NCI-H2107 treated with DMSO at 0.1 percent for 48 hours (cell line): ENCODE results near the gene ADRA2B.
"Not testable (repeated sequence)": the region's sequence is repeated elsewhere in the genome, so short reads cannot be mapped to it uniquely, and the experiment has no call there.

ENCODE experiments used
- DNase-seq: peaks from one replicate; lab custom pipeline; 2025; ENCODE audit not compliant: unreplicated experiment; lab: John Stamatoyannopoulos, UW

ADRA2B gene

DNA sequence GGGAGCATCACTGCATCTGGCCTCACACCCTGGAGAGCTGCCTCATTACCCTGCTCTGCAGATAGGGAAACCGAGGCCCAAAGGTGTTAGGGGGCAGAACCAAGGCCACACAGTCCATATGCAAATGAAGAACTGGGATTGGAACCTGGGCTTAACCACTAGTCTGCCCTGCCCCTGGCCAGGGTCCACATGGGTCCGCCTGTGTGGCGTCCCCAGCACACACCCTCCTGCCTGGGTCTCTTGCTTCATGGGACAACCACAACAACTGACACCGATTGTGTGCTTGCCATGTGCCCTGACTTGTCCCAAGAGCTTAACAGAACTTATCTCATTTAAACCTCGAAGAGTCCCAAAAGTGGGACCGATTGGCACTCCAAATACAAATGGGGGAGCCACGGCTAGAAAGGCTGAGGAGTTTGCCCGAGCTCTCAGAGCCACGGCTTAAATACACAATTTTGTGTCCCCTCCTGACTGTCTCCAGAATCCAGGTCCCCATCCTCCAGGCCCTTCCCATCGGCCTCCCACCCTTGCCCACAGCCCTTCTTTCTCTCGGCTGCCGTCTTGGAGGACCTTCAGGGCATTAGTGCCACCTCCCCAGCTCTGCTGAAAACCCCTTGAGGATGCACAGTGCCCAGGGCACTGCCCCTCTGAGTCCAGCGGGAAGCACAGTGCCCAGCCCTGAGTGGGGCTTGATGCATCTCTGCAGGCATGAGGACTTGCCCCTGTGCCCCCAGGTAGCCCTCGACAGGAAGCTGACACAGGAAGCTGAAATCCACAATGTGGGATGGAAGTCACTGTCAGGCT, 34.6 kb upstream of the ADRA2B start:
- DNase-seq: no peak

DNA sequence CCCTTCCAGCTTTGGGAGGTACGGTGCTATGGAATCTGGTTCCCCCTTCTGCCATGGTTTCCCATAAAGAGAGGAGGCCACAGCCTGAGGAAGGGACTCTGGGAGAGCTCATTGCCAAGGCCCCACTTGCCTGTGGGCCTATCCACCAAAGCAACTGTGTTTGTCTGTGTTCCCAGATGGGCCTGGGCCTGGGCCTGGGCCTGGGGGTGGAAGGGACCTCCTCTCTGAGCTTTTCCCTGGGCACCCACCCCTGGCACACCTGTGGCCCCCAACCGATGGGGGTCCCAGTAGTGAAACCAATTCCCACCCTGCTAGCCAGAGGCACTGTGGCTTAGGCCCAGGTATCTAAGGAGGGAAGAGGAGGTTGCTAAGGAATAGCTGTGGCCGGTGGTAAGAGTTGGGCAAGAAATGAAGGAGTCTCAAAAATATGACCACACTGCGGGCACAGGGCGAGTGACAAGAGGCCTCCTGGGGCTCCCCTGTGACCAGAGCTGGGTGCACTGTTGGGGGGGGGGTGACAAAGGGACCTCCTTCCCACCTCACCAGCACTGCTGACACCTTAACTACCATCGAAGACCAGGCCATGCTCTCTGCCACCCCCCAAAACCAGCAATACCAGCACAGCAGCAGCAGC, 33.8 kb upstream of the ADRA2B start:
- no peak for DNase-seq

DNA sequence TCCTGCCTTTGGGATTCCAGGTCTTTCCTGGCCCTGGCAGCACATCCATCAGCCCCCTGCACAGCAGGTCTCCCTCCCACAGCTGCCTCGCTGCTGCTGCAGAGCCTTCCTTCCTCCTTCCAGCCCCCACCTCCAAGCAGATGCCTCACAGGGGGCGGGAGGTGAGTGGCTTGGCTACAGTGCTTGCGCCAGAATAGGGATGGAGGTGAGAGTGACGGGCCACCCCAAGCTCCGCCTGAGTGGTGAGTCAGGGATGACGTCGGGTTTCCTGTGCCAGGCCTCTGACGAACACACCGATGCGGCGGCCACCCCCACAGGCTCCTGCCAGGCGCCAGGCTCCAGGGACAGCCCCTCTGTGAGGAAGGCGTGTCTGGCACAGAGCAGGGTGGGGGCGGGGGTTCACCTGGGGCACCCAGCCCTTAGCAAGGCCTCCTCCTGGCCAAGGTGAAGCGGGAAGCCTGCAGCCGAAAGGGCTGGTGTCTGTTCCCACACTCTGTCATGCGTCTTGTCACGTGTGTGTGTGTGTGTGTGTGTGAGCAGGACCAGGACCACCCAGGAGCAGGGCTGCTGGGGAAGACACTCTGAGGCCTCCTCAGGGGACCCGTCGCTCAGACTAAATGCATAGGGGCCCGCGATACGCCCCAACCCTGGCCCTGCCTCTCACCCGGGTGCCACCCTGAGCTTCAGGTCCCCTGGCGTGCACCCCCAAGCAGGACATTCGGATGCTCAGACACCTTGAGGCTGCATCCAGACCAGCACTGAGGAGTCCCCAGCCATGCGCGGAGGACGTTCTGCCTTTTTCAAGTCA, 32.2 kb upstream of the ADRA2B start:
- DNase-seq: peak; percentile 42

DNA sequence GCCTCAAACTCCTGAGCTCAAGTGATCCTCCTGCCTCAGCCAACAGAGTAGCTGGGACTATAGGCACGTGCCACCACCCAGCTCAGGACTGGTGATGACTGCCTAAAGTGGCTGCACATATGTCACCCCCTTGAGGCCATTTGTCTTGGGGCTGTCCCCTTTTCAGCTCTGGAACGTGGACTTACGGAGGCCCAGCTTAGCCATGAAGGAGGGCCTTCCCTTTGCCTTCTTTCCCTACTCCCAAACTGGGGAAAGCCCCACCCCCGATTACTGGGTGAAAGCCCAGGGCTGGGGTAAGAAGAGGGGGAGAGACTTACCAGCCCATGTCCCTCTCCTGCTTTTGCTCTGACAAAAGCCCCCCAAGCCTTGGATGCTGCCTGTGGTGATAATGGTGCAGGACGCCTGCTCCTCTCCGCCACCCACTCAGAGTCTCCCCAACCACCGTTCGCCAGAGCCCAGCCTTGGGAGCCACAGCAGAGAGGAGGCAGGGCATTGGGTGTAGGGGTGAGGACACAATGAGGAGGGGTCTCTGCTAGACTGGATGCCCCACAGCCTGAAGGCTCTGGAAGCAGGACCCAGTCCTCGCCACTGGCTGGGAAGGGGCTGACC, 31.3 kb upstream of the ADRA2B start:
- no peak for DNase-seq

DNA sequence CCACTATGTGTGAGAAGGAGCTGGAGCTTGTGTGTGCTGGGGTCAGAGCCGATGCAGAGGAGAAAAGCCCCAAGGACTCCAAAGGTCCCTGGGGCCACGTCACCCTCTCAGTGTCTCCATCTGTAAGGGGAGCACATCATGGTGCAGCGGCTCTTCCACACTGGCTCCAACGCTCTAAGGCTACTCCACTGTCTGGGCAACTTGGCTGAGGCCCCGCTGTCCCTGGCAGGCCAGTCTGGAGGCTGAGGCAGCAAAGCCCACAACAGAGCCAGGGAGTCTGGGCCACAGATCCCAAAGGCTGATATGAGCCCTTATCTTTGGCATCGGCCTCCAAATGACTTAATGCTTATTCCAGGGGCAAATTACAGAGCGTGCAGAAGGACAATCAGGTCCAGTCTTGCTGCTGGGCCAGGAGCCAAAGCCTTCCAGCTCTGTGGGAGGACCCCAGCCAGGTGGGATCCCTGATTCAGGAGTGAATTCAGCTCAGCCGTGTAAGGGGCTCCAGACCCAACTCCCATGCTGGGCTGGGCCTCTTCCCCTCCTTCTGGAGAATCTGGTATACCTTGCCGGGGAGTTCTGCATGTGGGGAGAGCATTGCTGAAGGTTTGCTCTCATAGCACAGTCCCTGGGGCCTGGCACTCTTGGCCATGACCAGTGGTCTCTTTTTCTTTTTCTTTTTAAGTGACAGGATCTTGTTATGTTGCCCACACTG, 30.7 kb upstream of the ADRA2B start:
- DNase-seq: no peak

DNA sequence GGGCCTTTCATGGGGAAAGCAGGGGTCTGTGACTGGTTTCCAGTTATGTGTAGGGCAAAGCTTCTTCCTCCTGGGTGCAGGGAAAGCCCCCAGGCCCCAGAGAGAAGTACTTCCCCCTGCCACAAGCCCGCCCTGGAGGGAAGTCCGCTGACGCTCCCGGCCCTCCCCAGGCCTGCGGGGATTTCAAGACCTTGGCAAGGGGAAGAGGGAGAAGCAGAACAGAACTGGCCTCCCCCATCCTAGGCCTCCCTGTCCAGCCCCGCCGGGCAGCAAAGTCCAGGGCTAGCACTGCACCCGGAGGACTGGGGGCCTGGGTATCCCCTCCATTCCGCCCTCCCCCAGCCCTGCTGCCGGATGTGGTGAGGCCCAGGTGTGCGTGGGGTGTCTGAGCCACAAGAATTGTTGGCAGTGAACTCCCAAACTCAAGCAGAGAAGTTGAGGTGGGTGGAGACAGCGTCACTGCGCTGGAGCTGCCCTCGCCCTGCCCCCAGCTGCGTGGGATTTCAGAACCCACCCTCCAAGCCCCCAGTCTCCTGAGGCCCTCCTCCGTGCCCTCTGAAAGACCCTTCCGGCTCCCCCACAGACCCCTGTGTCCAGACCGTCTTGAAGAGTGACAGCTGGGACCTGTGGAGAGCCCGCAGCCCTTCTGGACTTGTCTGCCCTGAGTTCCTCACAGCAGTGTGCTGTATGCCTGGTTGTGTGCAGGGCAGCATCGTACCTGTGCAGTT, 29.9 kb upstream of the ADRA2B start:
- DNase-seq: no peak

DNA sequence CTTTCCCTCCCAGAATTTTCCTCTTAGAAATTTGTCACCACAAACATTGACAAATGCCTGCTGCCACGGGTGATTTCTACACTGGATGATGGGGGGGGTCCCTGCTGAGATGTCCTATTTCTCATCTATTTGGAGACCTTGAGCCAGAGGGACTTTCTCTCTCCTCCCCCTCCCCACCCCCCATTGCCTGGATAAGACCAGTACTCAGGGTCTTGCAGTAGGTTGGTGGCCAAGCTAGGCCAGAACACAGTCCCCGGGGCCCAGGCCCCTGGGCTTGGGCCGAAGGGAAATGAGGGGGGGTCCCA, 29.4 kb upstream of the ADRA2B start:
- no peak for DNase-seq

DNA sequence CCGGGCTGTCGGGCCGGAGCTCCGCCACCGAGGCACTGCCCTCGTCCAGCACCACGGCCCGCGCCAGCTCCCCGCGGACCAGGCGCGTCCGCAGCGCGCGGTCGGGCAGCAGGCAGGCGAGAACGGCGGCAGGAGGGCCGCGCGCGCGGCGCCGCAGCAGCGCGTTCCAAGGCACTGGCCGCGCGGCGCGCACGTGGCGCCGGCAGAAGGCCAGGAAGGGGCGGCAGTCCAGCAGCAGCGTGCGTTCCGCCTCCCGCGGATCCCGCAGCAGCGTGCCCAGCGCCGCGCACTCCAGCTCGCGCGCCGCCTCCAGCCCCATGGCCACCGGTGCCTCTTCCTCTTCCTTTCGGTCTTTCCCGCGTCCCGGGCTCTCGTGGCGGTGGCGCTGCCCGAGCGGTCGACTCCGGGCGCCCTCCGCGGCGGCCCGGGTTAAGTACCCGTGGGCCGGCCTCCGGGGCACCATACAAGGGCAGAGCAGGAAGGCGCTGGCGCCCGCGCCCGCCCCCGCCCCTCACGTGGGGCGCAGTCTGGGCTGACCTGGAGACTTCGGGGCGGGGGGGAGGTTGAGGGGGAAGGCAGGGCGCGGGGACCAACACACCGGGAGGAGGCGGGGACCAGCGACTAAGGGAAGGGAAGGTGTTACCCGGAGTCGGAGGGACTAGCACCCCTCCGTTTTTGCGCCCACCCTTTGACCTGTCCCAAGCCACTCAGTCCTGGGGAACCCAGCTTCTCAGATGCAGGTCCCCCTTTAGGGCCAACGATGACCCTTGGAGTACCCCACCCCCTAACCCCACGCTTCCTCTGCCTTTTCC, 28.9 kb upstream of the ADRA2B start, which contains the start of gene DUSP2:
Gene DUSP2, minus strand, starts transcription at position 405 of the 812 bp plus-strand sequence. Its CDS starts 86 bp downstream, at position 319.
- peak; percentile 17 for DNase-seq

DNA sequence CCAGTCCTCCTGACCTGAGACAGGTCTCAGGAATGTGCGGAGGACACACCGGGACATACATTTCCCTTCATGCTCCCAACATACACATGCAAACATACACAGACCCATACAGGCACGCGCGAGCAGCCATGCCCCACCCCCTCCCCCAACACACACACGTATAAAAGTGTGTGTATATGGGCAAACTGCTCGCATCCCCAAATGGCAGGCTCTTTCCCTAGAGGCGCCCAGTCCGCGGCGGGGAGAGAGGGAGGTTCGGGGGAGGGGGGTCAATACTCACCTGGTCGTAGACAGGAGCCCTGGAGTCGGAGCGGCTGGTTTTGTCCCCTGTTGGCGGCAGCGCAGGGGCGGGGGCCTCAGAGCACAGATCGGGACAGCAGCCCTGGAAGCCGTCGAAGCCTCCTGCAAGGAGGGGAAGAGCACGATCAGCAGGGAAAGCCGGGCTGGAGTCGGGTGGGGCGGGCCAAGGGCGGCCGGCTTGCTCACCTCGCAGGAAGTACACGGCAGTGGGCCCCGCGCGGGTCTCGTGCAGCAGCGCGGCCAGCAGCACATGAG, 28.2 kb upstream of the ADRA2B start:
- no peak for DNase-seq

DNA sequence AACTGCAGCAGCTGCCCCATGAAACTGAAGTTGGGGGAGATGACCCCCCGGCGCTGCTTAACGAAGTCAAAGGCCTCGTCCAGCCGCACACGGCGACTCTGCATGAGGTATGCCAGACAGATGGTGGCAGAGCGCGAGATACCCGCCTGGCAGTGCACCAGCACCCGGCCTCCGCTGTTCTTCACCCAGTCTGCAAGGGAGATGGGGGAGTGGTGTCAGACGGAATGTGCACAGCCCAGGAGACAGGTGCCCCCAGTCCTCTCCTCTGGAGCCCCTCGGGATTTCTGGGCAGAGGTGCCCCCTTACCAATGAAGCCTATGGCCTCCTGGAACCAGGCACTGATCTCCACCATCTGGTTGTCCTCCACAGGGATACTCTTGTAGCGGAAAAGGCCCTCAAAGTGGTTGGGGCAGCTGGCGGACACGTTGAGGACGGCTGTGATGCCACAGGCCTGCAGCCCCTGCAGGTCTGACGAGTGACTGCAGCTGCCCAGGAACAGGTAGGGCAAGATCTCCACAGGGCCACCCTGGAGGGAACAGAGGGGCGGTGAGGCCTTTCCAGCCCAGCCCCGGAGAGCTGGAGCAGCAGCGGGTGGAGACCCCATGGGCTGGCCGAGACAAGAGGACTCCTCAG, 27.6 kb upstream of the ADRA2B start:
- DNase-seq: no peak

DNA sequence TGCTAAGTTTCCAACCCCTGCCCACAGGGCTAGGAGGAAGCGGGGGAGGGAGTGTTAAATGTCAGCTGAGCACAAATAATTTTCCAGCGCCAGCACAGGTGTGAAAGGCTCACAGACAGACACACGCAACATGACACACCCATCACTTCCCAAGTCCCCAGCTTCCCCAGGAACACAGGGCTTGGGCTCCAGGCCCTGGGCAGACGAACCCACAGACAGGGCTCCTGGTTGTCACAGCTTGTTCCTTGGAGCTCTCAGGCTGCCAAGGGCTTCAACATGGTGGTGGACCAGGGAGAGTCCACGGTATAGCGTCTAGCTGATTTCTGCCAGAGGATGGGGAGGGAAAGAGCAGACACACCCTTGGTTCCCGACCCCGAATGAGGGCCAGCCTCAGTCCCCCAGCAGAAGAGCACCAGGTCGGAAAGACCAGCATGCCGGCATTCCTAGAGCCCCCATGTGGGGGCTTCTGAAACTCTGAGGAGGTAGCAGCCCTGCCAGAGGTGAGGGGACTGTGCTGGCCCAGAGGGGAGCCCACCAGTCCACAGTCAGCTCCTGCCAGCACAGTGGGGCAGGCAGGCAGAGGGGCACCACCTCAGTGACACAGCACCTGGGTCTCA, 27.0 kb upstream of the ADRA2B start:
- DNase-seq: no peak

DNA sequence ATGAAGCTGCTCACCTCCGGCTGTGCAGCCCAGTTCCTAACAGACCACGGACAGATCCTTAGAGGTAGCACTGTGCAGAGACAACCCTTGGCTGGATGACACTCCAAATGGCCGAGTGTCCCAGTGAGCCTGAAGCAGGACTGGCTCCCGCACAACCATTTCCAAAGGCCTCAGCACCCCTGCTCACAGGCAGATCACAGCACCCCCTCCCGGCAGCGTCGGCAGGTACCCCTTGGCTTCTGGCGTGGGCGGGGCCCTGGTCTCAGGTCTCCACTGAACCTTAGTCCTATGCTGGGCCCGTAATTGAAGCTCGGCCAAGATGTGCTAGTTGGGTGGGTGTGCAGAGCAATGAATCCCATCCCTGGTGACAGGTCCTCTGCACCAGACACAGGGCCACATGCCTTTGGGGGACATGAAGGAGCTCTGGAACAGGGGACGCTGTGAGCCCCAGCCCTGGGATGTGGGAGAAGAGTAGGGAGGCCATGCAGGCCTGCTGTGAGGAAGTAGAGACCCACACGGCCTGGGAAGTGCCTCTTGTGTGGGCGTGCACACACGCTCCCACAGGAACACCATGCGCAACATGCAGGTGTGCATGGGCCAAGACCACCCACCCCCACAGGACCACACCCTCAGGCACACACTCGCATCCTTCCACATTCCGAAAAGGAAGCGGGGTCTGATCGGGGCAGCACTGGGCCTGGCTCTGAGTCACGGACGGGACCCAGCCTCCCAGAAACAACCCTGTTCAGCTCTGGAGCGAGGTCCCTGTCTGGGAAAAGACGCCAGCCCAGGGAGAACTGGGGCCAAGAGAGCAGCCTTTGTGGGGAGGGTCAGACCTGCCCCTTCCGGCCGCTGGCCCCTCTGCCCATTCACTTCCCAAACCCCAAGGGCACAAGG, 26.1 kb upstream of the ADRA2B start:
- no peak for DNase-seq

DNA sequence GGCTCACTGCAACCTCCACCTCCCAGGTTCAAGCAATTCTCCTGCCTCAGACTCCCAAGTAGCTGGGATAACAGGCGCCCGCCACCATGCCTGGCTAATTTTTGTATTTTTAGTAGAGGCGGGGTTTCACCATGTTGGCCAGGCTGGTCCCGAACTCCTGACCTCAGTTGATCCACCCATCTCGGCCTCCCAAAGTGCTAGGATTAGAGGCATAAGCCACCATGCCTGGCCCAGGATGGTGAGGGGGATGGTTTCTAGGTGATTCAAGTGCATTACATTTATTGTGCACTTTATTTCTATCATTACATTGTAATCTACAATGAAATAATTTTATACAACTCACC, 25.2 kb upstream of the ADRA2B start:
- DNase-seq: not testable (repeated sequence)

DNA sequence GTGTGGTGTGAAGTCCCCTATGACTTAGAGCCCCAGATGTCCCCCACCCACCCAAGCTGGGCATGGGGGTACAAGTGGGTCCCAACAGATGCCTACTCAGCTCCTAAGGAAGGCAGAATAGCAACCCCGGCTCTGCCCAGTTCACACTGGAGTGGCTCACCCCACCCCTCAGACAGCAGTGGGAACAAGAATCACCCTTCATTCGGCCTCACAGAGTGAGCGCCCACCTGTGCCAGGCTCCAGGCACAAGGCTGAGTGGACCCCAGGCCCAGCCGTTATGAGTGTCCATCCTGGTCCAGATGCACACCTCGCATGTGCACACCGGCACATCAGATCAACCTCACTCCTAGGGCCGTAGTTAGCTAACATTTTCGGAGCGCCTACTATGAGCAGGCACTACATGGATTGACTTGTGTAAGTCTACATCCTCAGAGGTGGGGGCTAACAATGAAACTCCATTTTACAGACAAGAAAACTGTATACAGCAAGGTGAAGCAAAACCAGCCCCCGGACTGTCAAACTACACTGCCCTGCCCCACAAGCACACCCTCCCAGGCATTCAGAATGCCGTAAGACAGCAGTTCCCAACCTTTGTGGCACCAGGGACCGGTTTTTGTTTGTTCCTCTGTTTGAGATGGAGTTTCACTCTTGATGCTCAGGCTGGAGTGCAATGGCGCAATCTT, 24.7 kb upstream of the ADRA2B start:
- no peak for DNase-seq

DNA sequence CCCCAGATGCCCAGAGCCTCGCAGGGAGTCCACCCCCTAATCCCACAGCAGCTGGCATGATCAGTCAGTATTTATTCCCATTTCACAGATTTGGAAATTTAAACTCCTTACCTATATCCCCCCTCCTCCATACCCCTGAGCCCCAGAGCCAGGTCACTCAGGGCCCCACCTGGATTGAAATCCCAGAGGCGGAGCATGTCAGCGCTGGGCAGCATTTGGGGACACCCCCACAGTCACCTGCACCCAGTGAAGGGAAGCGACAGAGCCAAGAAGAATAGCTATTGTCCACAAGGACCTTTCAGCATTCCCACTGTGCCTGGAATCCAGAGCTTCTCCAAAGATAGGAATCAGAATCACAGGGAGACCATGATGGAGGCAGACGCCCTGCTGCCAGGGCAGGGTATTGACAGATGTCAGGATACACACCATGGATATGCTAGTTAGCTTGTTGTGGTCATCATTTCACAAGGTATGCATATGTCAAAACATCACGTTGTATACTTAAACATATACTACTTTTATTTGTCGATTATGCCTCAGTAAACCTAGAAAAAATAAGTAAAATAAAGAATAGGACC, 22.9 kb upstream of the ADRA2B start:
- DNase-seq: no peak
